ENCODE data around the gene XDH. TPM values are rescaled to one million over a fixed set of nuclear protein-coding genes. Genes with fewer than 3 reads are reported as not detected.

XDH gene
- polyA plus RNA-seq (ENCODE audit: insufficient read length in 4 of 4): under 1 TPM; 0.04 to 0.16 (median 0.10) TPM

DNA sequence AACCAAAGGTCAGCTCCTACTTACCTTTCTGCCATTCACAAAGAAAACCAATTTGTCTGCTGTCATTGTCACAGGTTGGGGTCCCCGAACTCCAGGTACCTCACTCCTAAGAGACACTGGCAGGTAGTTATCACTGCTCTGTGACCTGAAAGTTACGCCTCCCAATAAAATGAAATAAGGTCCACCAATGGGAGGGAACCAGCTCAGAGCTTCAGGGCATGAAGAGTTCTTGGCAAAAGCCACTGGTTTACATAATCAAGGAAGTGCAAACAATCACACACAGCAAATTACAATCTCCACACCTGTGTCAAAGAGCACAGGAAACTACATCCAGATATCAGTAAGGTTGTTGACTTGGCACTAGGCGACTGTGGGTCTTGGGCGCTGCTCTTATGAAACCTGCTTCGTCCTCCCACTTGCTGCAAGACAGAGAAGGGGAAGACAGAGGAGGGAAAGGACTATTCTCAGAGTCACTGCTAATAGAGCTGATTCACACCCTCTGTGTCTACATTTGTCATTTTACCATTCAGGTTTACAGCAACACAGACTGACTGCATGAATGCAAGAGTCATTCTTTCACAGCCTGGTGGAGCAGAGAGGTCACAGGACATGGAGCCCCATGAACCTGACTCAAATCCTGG is at the start of gene XDH:
Gene XDH, minus strand, starts transcription at position 142 of the 641 bp plus-strand sequence. Its CDS starts 76 bp downstream, at position 66.
- DNase-seq (ENCODE audit: low read depth in 4 of 4, low spot score in 3 of 4): no peak

DNA sequence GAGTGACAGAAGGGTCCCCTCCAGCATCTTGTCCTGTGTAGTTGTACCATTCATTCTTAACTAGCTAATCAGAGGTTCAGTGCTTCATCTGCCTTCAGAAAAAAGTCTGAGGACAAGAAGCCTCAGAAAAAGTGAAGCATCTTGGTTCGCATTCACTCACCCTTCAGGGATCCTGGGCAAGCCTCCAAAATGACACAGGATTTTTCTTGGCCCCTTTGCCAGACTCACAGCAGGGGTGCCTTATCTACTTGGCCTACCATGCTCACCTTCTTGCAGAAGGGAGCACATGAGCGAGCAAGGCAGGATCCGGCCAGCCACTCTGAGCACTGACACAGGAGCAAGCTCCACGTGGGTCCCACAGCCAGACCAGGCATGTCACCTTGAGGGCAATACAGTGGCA is 43.1 kb upstream of the XDH start:
- DNase-seq (ENCODE audit: low read depth in 4 of 4, low spot score in 3 of 4): no peak

DNA sequence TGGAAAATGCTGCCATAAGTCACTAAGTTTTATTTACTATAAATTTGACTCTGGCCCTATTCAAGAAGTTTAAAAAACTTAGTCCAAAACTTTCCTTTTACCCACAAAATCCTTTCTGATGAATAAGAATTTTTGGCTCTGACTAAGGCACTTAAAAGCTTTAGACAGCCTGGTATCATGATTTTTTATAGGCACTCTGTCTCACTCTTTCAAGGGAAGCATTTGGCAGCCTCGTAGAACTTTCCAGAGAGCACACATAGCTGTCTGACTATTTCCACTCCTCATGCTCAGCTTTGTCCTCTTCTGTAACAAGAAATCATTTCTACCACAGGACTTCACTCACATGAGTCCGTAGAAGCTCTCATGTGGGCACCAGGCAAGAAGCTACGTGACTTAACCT is 32.3 kb upstream of the XDH start:
- no peak for DNase-seq (ENCODE audit: low read depth in 4 of 4, low spot score in 3 of 4)

DNA sequence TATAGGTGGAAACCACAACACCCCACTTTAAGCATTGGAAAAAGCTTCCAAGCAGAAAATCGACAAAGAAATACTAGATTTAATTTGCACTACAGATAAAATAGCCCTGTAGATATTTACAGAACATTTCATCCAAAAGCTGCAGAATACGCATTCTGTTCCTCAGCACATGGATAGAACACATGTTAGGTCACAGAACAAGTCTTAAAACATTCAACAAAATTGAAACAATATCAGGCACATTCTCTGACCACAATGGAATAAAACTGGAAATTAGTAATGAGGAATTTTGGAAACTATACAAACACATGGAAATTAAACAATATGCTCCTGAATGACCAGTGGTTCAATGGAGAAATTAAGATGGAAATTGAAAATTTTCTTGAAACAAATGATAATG is 27.8 kb upstream of the XDH start:
- DNase-seq (ENCODE audit: low read depth in 4 of 4, low spot score in 3 of 4): no peak

DNA sequence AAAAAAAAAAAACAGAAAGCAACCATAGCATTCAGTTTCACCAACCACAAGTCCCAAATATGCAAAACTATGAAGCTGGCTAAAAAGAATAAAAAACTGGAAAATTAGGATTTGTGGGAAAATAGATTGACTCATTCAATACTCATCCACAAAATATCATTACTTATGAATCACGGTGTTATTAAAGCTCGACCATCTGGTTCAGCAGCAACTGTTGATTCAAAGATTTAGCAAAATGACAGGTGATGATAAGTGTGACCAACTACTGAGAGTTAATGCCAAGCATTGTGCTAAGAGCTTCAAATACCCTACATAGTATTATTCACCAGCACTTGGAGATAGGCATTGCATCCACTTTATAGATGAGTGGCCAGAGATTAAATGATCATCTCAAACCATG is 26.2 kb upstream of the XDH start:
- no peak for DNase-seq (ENCODE audit: low read depth in 4 of 4, low spot score in 3 of 4)

DNA sequence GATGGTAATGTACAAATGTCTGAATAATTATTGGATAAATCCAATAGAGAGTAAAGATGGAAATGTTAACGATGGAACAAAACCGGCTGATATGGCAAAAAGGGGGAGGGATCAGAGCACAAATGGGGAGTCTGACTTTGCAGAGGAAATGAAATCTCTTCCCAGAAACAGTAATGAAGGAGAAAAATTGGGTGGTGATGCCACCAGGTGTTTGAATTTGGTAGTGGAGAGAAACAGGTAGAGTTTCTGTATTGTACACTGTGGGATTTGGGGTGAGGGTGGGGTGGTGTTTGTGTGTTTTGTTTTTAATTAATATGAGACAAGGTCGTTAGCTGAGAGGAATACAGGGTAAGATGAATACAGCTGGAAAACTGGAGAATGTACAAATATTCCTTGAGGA is 20.4 kb upstream of the XDH start:
- DNase-seq (ENCODE audit: low read depth in 4 of 4, low spot score in 3 of 4): no peak

DNA sequence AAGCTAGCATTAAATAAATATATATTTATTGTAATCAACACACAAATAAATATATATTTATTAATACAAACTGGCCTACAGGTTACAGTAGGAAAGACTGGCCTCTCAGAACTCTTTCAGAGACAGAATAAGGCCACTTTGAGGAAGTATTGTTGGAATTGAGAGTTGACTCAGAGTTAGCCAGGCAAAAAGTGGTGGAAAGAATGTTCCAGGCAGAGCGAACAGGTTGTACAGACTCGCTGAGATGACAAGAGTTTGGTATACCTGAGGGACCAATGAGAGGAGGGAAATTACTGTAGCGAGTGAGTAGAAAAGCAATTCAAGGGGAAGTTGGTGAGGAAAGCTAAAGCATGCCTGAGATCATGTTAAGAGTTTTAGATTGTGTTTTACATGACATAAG is 19.0 kb upstream of the XDH start:
- DNase-seq (ENCODE audit: low read depth in 4 of 4, low spot score in 3 of 4): no peak

DNA sequence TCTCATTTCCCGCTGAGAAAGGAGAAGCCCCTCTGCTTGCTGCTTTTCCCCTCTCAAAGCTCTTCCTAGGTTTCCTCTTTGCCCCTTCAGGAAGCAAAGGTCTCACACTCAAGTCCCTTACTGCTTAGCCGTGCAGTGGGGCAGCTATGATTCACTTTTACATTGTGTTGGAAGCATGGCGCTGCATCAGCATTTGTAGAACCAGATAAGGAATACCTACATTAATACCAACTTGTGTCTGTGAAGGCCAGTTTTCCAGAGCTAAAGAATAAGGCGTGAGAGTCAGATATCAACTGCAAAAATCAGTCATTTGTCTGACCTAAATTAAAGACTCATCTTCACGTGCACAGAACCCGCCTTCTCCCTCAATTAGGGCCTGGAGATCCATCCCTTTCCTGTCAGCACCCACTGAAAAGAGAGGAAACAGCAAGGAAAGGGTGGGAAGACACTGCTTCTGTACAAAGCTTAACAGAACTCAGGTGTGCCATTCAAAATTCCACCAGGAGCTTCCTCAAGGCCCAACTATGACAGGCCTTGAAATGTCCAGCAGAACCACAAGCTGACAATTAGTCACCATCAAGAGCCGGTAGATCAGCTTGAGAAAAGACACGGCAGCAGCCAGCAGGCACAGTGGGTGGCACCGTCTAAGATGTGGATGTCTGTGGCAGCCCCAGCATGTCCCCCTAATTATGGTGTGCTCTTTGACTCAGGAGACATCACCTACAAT is 16.1 kb upstream of the XDH start:
- DNase-seq (ENCODE audit: low read depth in 4 of 4, low spot score in 3 of 4): no peak

DNA sequence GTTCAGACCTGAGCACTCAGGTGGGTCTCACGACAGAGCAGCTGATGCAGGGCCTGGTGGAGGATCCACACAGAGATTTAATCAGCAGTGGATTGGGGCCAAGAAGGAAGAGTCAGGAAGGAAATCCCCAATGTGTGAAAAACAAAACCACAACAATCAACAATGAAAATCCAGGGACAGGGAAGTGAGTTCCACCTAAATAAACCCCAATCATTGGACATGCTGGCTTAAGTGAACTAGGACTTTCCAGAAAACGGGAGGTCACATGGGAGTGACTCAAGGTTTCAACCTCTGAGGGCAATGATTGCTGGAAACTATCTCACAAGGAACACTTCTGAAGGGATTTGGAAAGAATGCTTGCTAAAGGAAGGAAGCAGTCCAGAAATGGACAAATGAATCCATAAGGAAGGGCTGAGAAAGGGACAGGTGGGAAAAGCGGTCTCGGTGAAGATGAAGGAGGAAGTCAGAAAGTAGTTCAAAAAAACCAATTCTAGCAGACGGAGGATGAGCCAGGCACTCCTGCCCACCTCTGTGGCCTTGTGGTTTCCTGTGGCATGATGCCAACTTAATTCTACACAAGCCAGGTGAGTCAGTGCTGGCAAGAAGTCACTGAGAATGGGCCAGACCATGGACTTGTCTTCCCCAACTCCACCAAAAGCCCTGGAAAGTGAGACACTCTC is 15.4 kb upstream of the XDH start:
- no peak for DNase-seq (ENCODE audit: low read depth in 4 of 4, low spot score in 3 of 4)

DNA sequence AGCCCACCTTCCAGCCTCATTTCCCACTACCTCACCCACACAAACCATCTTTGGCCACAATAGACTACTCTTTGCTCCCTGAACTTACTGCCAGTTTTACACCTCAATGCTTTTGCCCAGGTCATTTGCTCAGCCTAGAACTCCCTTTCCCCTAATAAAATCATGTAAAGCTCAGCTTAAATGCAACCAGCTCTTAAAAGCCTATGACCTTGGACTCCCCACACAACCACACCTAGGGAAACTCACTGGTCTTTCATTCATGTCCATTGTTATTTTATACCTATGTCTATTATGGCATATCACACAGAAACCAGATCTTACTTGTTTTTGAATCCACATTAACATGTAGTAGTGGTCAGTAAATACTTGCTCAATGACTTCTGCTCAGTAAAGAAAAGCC is 14.5 kb upstream of the XDH start:
- DNase-seq (ENCODE audit: low read depth in 4 of 4, low spot score in 3 of 4): no peak

DNA sequence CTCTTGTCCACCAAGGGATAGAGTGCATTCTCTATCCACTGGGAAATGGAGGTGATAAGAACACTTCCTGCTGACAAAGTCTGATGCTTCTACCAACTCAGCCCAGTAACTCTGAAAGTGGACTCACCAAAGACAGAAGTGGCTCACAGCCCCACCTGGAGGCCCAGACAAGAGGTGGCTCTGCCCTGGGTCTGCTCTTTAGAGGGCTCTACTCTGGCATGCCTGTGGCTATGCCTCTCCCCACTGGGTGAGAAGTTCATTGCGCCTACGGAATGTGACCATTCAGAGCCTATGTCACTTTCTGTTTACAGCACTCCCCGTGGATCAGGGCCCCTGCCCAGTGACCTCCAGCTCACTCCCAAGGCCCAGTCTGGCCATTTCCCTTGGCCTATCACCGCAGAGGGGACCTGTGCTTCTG is 13.5 kb upstream of the XDH start:
- DNase-seq (ENCODE audit: low read depth in 4 of 4, low spot score in 3 of 4): no peak

DNA sequence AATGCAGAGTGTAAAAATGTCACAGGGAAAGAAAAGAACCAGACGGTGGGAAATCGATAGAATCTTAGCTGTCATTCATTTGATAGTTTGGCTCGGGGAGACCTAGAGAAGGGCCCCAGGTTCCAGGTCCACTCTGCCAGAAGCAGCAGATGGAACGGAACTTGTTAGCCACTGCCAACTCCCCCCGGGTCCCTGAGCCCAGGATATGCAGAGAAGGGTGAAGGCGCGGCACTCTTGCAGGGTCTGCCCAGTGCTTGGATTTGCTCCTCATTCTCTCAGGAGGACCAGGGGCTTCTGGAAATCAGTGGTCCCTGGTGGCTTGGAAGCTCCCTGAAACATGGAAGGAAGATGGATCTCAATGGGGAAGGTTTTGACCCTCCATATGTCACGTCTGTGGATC is 11.6 kb upstream of the XDH start:
- no peak for DNase-seq (ENCODE audit: low read depth in 4 of 4, low spot score in 3 of 4)

DNA sequence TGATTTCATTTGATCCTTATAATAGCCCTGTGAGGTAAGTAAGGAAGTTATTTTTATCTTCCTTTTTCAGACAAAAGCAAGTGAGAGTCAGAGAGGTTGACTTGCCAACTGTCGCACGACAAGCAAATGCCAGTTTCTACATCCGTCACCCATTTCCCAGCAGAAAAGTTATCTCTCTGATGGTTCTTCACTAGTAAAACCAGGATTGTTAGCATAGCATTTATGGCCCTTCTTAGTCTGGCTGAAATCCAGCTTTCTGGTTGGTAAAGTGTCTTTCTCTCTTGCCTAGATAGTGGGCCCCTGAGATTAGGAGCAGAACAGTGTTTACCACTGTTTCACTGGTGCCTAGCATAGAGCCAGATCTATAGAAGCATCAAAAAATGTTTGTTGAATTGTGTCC is 7.1 kb upstream of the XDH start:
- DNase-seq (ENCODE audit: low read depth in 4 of 4, low spot score in 3 of 4): no peak

DNA sequence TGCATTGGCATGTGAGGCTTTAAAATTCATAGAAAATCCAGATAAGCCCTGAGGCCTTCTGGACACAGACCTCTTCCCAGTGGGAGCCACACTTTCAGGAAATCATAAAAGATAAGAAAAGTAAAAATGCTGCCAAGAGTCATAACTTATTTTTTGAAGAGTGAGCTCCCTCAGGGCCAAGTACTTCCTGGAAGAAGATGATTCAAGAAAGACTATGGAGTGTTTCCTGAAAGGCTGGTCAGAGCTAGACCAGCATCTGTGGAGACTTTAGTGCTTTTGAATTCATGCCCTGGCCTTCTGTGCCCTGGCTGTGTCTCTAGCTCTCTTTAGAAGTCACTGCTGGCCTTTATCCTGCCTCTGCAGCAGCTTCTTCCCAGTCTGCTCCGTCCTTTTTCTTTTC is 6.4 kb upstream of the XDH start:
- DNase-seq (ENCODE audit: low read depth in 4 of 4, low spot score in 3 of 4): no peak

DNA sequence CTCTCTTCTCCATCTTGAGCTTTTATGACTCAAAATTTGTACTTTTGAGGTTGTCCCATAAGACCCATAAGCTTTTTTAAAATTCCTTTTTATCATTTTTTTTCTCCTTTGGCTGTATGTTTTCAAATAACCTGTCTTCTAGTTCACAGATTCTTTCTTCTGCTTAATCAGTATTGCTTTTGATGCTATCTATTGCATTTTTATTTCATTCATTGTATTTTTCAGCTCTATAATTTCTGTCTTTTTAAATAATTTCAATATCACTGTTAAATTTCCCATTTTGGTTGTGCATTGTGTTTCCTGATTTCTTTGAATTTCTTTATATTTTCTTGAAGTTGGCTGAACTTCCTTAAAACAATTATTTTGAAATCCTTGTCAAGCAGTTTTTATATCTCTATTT is 4.8 kb upstream of the XDH start:
- no peak for DNase-seq (ENCODE audit: low read depth in 4 of 4, low spot score in 3 of 4)

DNA sequence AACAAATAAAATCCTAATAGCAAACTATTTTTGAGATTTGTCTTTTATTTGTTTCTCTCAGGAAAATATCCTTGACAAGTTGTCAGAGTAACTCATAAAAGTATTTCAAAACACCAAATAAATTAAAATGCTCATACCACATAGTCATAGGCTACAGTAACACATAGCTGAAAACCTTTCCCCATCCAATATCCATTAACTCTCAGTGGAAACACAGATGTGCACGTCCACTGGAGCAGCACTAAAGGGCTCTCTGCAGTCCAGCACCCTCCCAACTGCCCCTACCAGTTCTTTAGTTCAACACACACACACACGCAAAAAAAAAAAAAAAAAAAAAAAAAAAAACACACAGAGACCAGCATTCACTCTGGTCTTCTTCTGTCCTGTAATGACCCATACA is 879 bp upstream of the XDH start:
- no peak for DNase-seq (ENCODE audit: low read depth in 4 of 4, low spot score in 3 of 4)

DNA sequence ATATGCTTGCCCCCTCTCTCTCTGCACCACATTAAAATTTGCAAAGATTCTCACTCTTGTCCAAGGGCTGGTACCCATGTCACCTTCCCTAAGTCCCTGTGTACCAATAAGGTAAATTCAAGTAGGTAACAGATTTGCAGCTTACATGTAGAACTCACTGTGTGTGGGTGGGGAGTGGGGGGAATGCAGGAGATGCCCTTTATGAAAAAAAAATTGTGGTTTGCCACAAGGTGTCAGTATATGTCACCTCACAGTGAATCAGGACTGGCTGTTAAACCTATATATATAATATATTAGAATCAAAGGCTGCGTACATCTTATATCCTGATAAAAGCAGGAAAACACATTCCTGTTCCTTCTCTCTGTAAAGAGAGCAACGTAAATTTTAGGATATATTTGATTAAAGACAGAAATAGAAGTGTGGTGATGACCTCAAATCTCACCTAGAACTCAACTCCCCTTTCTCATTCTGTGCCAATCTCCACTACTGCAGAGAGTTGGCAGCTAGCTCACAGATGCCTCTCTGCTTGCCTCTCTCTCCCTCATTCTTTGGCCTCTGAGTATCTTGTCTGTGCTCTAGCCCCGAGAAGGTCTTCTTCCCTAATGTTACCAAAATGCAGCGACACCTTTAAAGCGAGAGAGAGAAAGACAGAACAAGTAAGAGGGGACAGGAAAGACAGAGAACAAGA is 536 bp downstream of the XDH start:
- DNase-seq (ENCODE audit: low read depth in 4 of 4, low spot score in 3 of 4): no peak

DNA sequence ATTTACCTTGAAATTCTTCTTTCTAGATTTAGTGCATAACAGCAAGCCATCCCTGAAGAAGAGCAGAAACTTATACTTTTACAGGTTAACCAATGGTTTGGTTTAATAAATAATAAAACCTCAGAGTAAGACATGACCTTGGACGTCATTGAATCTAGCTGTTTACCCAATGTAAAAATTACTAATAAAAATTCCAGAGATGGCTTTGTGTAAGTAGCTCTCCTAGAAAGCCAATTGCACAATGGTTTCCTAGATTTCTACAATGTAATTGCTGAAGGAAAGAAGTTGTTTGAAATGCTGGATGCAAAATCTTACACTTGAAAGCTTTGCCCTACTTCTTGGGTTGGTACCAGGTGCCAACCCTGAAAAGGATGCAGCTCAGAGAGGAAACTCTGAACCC is 1.5 kb downstream of the XDH start:
- no peak for DNase-seq (ENCODE audit: low read depth in 4 of 4, low spot score in 3 of 4)

DNA sequence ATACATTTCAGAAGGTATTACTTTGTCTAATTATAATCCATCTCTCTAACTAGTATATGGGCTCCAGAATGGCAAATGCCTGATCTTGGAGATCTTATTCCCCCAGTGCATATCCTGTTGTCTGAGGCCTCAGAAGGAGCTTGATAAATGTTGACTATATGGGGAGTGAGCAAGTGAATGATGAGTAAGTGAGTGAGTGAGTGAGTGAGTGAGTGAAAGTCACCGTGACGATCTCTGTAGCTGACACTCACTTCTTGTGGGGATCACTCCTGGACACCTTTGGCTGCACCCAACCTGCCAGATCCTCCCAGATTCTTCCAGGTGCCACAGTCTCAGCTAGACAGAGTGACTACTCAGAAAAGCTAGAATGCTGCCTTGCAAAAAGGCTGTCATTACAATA is 2.8 kb downstream of the XDH start:
- DNase-seq (ENCODE audit: low read depth in 4 of 4, low spot score in 3 of 4): no peak

DNA sequence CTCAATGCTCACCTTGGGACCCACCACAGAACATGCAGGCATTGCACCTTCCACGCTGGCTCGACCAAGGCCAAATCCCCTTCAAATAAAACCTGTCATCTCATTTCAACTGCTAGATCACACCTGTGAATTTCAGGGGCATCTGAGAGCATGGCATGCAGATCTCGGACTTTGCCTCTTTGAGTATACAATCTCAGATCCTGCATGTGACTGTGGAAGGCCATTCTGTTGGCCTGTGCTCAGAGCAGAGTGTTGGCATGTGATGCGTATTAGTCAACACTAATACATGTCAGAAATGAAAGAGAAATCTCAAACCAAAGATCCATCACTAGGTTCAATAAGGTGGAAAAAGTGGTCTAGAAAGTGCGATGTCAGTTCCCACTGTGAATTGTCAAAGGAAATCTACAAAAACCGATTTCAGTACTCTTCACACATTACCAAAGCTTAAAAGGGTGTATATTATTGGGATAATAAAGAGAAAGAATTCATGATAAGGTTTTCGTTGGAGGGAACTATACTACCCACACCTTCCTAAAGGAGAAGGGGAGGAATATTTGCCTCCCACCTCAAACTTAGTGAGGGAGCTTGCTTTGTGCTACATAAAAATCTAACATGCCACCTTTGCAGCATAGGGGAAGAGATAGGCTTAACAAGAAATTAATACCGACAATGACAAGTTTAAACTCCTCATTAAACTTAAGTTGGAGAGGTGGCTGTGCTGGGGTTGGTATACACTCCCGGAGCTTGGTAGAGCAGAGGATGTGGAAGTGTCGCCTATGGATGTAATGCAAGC is 7.8 kb downstream of the XDH start:
- DNase-seq (ENCODE audit: low read depth in 4 of 4, low spot score in 3 of 4): no peak

DNA sequence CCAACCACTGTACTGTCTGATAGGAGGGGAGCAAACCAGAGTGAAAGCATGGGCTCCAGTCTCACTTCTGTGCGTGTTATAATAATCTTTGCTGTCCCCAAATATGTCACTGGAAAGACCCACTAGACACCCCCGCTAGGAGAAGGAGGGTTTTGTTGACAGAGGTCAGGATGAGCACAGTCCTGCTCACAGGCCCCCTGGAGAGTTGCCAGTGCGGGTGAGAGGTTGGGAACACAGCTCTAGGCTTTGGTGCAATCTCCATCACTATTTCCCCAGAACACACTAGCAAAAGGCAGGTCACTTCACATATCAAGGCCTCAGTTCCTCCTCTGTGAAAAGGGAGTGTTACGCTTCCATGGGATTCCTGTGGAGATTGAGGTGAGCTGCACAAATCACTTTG is 9.7 kb downstream of the XDH start:
- no peak for DNase-seq (ENCODE audit: low read depth in 4 of 4, low spot score in 3 of 4)
